ENCODE data around the gene COL7A1. TPM values are rescaled to one million over a fixed set of nuclear protein-coding genes. Genes with fewer than 3 reads are reported as not detected.

COL7A1 gene
- total RNA-seq, 4 donors from 2014 or later = 4.8 to 19.1 (median 12.9) TPM

- DNase-seq = peak; percentile 88
- Histone ChIP-seq H3K27ac (no peak overlapping the region), H3K4me1 (peaks cover 0 to 13% (median 0%) of the 10 kb centered on the region in 4 donors), H3K4me3 (no peak overlapping the region), H3K36me3 (no peaks in the 10 kb centered on the region), H3K27me3 (no peaks in the 10 kb centered on the region), H3K9me3 (no peaks in the 10 kb centered on the region)
- in situ Hi-C loops (cut with MboI; ENCODE audit: low pct_ligation_motif_present in 1 of 4, low pct_unique_long_range_greater_than_20kb in 1 of 4, low sequenced_read_pairs in 3 of 4) (loop anchor here in 2 of 4 donors (10.0 kb wide), 2 partner anchors 84 to 94 kb away; a partner anchor contains a TSS), intact Hi-C loops (cut with DNase I; ENCODE audit: low total_unique reads) (loop anchor here (2.0 kb wide), 1 partner anchor 84 kb away; no protein-coding TSS in a partner anchor)
- TF ChIP-seq EP300 (IDR thresholded peaks at IDR 0.05; ENCODE audit: low read depth) = no peak
- peak; percentile 92 to 97 (median 94) for TF ChIP-seq CTCF (IDR thresholded peaks at IDR 0.05)
- whole genome bisulfite sequencing, 2 donors (ENCODE audit: low coverage in 1 of 2) = 63% methylated on average over 10 of the region's 10 CpGs; no CpG with 5 or more reads in 1 of the 2 donors
Measured at GRCh38 chr3:48548729-48549705, 46.1 kb downstream of the COL7A1 start.

- in situ Hi-C loops (cut with MboI; ENCODE audit: low pct_ligation_motif_present in 1 of 4, low pct_unique_long_range_greater_than_20kb in 1 of 4, low sequenced_read_pairs in 3 of 4) (loop anchor here in 2 of 4 donors (10.0 kb wide), 2 partner anchors 83 to 93 kb away; a partner anchor contains a TSS), intact Hi-C loops (cut with DNase I; ENCODE audit: low total_unique reads) (loop anchor here (2.0 kb wide), 1 partner anchor 83 kb away; no protein-coding TSS in a partner anchor)
- H3K4me1 ChIP-seq = peaks cover 0 to 7% (median 0%) of the 10 kb centered on the region in 4 donors
- H3K27ac ChIP-seq = no peak overlapping the region
- H3K4me3 ChIP-seq = no peak overlapping the region
- H3K9me3 ChIP-seq = no peaks in the 10 kb centered on the region
- TF ChIP-seq POLR2AphosphoS5 (IDR thresholded peaks at IDR 0.05) = no peak
- TF ChIP-seq EP300 (IDR thresholded peaks at IDR 0.05; ENCODE audit: low read depth) = no peak
- no peak for TF ChIP-seq POLR2A (IDR thresholded peaks at IDR 0.05)
- no peak for TF ChIP-seq CTCF (IDR thresholded peaks at IDR 0.05)
- WGBS, 2 donors (ENCODE audit: low coverage in 1 of 2) = 85% methylated on average over 5 of the region's 5 CpGs; no CpG with 5 or more reads in 1 of the 2 donors
- no peaks in the 10 kb centered on the region for H3K27me3 ChIP-seq
- DNase-seq = no peak
- H3K36me3 ChIP-seq = no peaks in the 10 kb centered on the region
Measured at GRCh38 chr3:48548126-48548525, 47.0 kb downstream of the COL7A1 start.

GRCh38 chr3:48546203-48546829, 48.8 kb downstream of the COL7A1 start:
- no peak overlapping the region for H3K4me3 ChIP-seq
- no peaks in the 10 kb centered on the region for H3K9me3 ChIP-seq
- H3K36me3 ChIP-seq = no peaks in the 10 kb centered on the region
- DNase-seq = no peak
- in situ Hi-C loops (cut with MboI; ENCODE audit: low pct_ligation_motif_present in 1 of 4, low pct_unique_long_range_greater_than_20kb in 1 of 4, low sequenced_read_pairs in 3 of 4) (loop anchor here in 2 of 4 donors (10.0 kb wide), 2 partner anchors 82 to 92 kb away; a partner anchor contains a TSS), intact Hi-C loops (cut with DNase I; ENCODE audit: low total_unique reads) (no loop called here)
- 78 to 100% methylated on average over 1 to 4 of the region's 4 CpGs for WGBS, 2 donors (ENCODE audit: low coverage in 1 of 2)
- H3K4me1 ChIP-seq = no peaks in the 10 kb centered on the region
- TF ChIP-seq CTCF (IDR thresholded peaks at IDR 0.05) = no peak
- no peak for TF ChIP-seq POLR2AphosphoS5 (IDR thresholded peaks at IDR 0.05)
- no peak for TF ChIP-seq EP300 (IDR thresholded peaks at IDR 0.05; ENCODE audit: low read depth)
- no peak for TF ChIP-seq POLR2A (IDR thresholded peaks at IDR 0.05)
- H3K27ac ChIP-seq = no peak overlapping the region
- no peaks in the 10 kb centered on the region for H3K27me3 ChIP-seq

DNA sequence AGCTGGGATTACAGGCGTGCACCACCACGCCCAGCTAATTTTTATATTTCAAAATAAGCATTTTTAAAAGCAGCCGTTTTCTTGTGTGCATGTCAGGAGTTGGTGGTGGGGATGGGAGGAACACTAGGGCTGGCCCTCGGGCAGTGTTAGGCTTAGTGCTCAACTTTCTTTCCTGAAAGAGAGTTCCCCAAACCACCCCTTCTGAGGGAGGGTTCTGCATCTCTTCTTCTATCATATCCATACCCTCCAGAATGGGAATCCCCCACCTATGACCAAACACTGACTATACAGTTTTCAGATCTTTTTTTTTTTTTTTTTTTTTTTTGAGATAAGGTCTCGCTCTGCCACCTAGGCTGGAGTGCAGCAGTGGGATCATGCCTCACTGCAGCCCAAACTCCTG, 51.0 kb downstream of the COL7A1 start:
- Histone ChIP-seq H3K27me3 (no peaks in the 10 kb centered on the region), H3K9me3 (no peaks in the 10 kb centered on the region), H3K4me1 (no peaks in the 10 kb centered on the region), H3K4me3 (no peak overlapping the region), H3K27ac (no peak overlapping the region), H3K36me3 (no peaks in the 10 kb centered on the region)
- intact Hi-C loops (cut with DNase I; ENCODE audit: low total_unique reads) (no loop called here), in situ Hi-C loops (cut with MboI; ENCODE audit: low pct_ligation_motif_present in 1 of 4, low pct_unique_long_range_greater_than_20kb in 1 of 4, low sequenced_read_pairs in 3 of 4) (loop anchor here in 2 of 4 donors (10.0 kb wide), 2 partner anchors 79 to 89 kb away; a partner anchor contains a TSS)
- WGBS, 2 donors (ENCODE audit: low coverage in 1 of 2) = 67 to 82% methylated on average over 3 to 5 of the region's 5 CpGs
- no peak for DNase-seq
- TF ChIP-seq POLR2AphosphoS5 (IDR thresholded peaks at IDR 0.05) (no peak), CTCF (IDR thresholded peaks at IDR 0.05) (no peak), EP300 (IDR thresholded peaks at IDR 0.05; ENCODE audit: low read depth) (no peak), POLR2A (IDR thresholded peaks at IDR 0.05) (no peak)
